ENCODE data around the gene U2AF2. TPM values are rescaled to one million over a fixed set of nuclear protein-coding genes. Genes with fewer than 3 reads are reported as not detected.
A peak's percentile ranks its signal among the peaks of the same experiment; 100 is the strongest.

The U2AF2 gene
- total RNA-seq, 1 donor from 2014 or later, result 273 TPM

DNA sequence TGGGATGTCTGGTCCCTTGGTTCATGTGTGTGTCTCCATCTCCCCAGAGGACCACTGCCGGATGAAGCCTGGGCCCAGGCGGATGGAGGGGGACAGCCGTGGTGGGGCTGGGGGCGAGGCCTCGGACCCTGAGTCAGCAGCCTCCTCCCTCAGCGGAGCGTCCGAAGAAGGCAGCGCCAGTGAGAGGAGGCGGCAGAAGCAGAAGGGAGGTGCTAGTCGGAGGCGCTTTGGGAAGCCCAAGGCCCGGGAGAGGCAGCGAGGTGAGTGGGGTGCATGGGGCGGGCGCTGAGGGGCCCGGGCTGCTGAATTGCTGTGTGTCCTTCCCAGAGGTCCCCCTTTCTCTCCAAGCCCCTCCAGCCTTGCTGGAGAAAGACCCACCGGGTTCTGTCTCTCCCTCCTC lies 3.6 kb upstream of the U2AF2 start:
- Mint-ChIP-seq H3K4me1 (peaks cover 45% of the 10 kb centered on the region), H3K4me3 (peak overlapping the region; percentile 74), H3K36me3 (ENCODE audit: low read depth) (peaks cover 43% of the 10 kb centered on the region), H3K27ac (no peak overlapping the region), H3K27me3 (no peaks in the 10 kb centered on the region), H3K9me3 (no peaks in the 10 kb centered on the region)
- no peak for DNase-seq
- ATAC-seq (ENCODE audit: low read depth), result no peak
- ChIA-PET POLR2A (no interaction called here), CTCF (no interaction called here)
- TF ChIP-seq, protein P1, sequence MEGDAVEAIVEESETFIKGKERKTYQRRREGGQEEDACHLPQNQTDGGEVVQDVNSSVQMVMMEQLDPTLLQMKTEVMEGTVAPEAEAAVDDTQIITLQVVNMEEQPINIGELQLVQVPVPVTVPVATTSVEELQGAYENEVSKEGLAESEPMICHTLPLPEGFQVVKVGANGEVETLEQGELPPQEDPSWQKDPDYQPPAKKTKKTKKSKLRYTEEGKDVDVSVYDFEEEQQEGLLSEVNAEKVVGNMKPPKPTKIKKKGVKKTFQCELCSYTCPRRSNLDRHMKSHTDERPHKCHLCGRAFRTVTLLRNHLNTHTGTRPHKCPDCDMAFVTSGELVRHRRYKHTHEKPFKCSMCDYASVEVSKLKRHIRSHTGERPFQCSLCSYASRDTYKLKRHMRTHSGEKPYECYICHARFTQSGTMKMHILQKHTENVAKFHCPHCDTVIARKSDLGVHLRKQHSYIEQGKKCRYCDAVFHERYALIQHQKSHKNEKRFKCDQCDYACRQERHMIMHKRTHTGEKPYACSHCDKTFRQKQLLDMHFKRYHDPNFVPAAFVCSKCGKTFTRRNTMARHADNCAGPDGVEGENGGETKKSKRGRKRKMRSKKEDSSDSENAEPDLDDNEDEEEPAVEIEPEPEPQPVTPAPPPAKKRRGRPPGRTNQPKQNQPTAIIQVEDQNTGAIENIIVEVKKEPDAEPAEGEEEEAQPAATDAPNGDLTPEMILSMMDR (IDR thresholded peaks at IDR 0.05), result no peak
- intact Hi-C loops (cut with micrococcal nuclease), result loop anchor here (5.0 kb wide), 1 partner anchor 1784 kb away; the partner anchor contains the start of gene MYADM

DNA sequence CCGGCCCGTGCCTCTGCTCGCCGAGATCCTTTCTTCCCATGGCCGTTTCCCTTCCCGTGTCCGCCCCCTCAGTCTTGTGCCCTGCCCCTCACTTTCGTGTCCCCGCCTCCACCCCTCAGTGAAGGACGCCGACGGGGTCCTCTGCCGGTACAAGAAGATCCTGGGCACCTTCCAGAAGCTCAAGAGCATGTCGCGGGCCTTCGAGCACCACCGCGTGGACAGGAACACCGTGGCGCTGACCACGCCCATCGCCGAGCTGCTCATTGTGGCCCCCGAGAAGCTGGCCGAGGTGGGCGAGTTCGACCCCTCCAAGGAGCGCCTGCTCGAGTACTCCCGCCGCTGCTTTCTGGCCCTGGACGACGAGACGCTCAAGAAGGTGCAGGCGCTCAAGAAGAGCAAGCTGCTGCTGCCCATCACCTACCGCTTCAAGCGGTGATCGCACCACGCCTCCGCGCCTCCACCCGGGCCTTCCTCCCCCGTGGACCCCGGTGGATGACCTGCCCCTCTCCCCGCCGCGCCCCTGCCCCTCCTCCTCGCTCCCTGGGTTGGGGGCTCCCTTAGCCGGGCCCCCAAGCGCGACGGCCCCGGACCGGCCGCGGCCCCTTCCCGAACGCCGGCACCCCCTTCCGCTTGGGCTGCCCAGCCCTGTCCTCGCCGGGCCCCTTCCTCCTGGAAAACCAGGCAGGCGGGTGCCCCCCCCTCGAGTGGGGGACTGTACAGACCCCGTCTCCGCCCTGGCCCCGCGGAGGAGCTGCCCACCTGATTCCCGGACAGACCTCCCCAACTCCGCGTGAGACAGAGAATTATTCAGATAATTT lies 2.3 kb upstream of the U2AF2 start:
- POLR2A ChIA-PET, result interaction anchor here (0.7 to 2.5 kb wide), 5 partner anchors 8 to 53 kb away, joined by 5 to 45 read pairs (median 13); partner anchors contain the start of genes FIZ1, ZNF524 and ZNF581
- CTCF ChIA-PET, result interaction anchor here (1.1 to 2.0 kb wide), 5 partner anchors 8 to 19 kb away, joined by 3 to 12 read pairs (median 4); no protein-coding TSS in a partner anchor
- intact Hi-C loops (cut with micrococcal nuclease), result loop anchor here (1.0 to 5.0 kb wide), 3 partner anchors 20 to 1785 kb away; partner anchors contain the start of gene MYADM
- ATAC-seq (ENCODE audit: low read depth) (no peak), DNase-seq (no peak)
- H3K9me3 Mint-ChIP-seq, result no peaks in the 10 kb centered on the region
- H3K27ac Mint-ChIP-seq, result peak overlapping the region; percentile 41
- peaks cover 49% of the 10 kb centered on the region for H3K4me1 Mint-ChIP-seq
- peak overlapping the region; percentile 15 for H3K4me3 Mint-ChIP-seq
- TF ChIP-seq, protein P1 (IDR thresholded peaks at IDR 0.05), result no peak
- H3K36me3 Mint-ChIP-seq (ENCODE audit: low read depth), result peaks cover 43% of the 10 kb centered on the region
- no peaks in the 10 kb centered on the region for H3K27me3 Mint-ChIP-seq

DNA sequence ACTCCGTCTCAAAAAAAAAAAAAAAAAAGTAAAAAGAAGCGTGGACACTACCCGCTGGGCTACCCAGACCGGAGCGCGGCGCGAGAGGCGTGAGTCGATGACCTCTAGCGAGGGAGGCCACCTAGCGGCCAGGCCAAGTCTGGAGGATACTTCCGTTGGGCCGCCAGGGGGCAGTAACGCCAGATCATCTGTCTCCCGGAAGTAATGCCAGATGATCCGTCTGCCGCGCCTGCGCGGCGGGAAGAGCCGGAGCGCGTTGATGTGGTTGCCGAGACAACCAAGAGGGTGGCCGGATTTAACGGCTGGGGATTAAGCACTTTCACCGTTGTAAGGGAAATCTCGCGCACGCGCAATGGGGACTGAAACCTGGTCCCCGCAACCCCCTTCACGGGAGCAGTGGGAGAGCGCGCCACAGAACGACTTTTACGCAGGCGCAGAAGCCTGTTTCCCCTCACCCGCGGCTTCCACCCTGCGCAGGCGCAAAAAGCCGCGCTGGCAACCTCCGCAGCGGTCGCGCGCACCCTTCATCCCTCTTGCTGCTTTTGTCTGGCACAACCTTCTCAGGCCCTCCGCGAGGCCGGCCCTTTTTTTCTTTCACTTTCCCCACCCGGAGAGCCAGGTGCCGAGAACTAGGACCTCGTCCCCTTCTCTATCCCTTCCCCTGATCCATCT lies 1.0 kb upstream of the U2AF2 start:
- no peaks in the 10 kb centered on the region for H3K9me3 Mint-ChIP-seq
- POLR2A ChIA-PET, result interaction anchor here (0.6 to 2.5 kb wide), 41 partner anchors 9 to 1538 kb away, joined by 3 to 55 read pairs (median 6); partner anchors contain the start of genes EPN1, FIZ1, ISOC2 and KMT5C

DNA sequence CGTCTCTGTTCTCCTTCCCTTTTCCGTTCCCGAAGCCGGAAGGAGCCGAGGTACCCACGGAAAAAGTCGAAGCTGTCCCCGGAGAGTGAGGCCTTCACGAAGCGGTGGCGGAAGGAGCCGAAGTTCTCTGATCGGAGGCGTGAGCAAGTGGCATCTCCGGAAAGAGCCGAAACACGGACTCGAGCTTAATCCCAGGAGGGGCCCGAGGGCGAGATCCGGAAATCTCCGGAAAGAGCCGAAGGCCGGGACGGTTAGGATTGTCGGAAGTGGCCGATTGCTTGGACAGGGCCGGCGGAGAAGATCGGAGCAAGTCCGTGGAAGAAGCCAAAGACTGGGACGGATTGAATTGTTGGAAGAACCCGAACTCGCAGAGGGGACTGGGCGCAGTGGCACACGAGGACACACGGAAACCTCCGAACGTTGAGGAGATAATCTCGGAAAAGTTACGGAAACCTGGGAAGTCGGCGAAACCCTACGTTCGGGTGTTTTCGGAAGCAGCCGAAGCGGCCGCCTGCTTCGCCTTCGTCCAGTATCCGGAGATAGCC lies 440 bp upstream of the U2AF2 start:
- TF ChIP-seq, protein P1 (IDR thresholded peaks at IDR 0.05), result no peak
- peaks cover 49% of the 10 kb centered on the region for H3K36me3 Mint-ChIP-seq (ENCODE audit: low read depth)
- CTCF ChIA-PET, result interaction anchor here (0.9 to 1.6 kb wide), 7 partner anchors 17 to 74 kb away, joined by 3 to 7 read pairs (median 5); partner anchors contain the start of gene ZNF579
- H3K27me3 Mint-ChIP-seq, result no peaks in the 10 kb centered on the region
- H3K4me1 Mint-ChIP-seq, result peaks cover 56% of the 10 kb centered on the region
- H3K4me3 Mint-ChIP-seq, result peak overlapping the region; percentile 95
- intact Hi-C loops (cut with micrococcal nuclease), result loop anchor here (1.0 to 5.0 kb wide), 10 partner anchors 11 to 1787 kb away; partner anchors contain the start of genes FIZ1, KMT5C, MYADM and RPL28
- POLR2A ChIA-PET, result interaction anchor here (0.5 to 2.5 kb wide), 42 partner anchors 9 to 1539 kb away, joined by 3 to 55 read pairs (median 5); partner anchors contain the start of genes EPN1, FIZ1, ISOC2 and KMT5C
- ATAC-seq (ENCODE audit: low read depth) (peak; percentile 77), DNase-seq (no peak)
- H3K27ac Mint-ChIP-seq, result peak overlapping the region; percentile 98
- no peaks in the 10 kb centered on the region for H3K9me3 Mint-ChIP-seq

More for the DNA sequence above, 1.0 kb upstream of the U2AF2 start:
- Mint-ChIP-seq H3K36me3 (ENCODE audit: low read depth) (peaks cover 47% of the 10 kb centered on the region), H3K4me3 (peak overlapping the region; percentile 95), H3K27me3 (no peaks in the 10 kb centered on the region), H3K27ac (peak overlapping the region; percentile 98), H3K4me1 (peaks cover 56% of the 10 kb centered on the region)
- ATAC-seq (ENCODE audit: low read depth) (peak; percentile 38), DNase-seq (peak; percentile 95)
- CTCF ChIA-PET, result interaction anchor here (0.9 to 2.0 kb wide), 12 partner anchors 9 to 73 kb away, joined by 3 to 12 read pairs (median 4); partner anchors contain the start of gene ZNF579
- TF ChIP-seq, protein P1 (IDR thresholded peaks at IDR 0.05), result peak; percentile 97
- intact Hi-C loops (cut with micrococcal nuclease), result loop anchor here (1.0 to 5.0 kb wide), 12 partner anchors 10 to 1786 kb away; partner anchors contain the start of genes FIZ1, KMT5C, MYADM and RPL28

All from activated B cell treated with CpG ODN at 0.5 μM for 24 hours (primary cell).